Activated CD8-positive, alpha-beta memory T cell treated with anti-CD3 and anti-CD28 coated beads for 48 hours (primary cell): ENCODE measurements around the gene MAGEA2B.
"Not testable (repeated sequence)": the region's sequence is repeated elsewhere in the genome, so short reads cannot be mapped to it uniquely, and the experiment has no call there.

Experiments used
- DNase-seq, 3 experiments: peaks; one replicate each; pipeline ENCODE4 v3.0.0-alpha.2; 2020; ENCODE audit warnings: low read depth in 2 of 3, low spot score in 2 of 3

The MAGEA2B gene, protein sequence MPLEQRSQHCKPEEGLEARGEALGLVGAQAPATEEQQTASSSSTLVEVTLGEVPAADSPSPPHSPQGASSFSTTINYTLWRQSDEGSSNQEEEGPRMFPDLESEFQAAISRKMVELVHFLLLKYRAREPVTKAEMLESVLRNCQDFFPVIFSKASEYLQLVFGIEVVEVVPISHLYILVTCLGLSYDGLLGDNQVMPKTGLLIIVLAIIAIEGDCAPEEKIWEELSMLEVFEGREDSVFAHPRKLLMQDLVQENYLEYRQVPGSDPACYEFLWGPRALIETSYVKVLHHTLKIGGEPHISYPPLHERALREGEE

DNA sequence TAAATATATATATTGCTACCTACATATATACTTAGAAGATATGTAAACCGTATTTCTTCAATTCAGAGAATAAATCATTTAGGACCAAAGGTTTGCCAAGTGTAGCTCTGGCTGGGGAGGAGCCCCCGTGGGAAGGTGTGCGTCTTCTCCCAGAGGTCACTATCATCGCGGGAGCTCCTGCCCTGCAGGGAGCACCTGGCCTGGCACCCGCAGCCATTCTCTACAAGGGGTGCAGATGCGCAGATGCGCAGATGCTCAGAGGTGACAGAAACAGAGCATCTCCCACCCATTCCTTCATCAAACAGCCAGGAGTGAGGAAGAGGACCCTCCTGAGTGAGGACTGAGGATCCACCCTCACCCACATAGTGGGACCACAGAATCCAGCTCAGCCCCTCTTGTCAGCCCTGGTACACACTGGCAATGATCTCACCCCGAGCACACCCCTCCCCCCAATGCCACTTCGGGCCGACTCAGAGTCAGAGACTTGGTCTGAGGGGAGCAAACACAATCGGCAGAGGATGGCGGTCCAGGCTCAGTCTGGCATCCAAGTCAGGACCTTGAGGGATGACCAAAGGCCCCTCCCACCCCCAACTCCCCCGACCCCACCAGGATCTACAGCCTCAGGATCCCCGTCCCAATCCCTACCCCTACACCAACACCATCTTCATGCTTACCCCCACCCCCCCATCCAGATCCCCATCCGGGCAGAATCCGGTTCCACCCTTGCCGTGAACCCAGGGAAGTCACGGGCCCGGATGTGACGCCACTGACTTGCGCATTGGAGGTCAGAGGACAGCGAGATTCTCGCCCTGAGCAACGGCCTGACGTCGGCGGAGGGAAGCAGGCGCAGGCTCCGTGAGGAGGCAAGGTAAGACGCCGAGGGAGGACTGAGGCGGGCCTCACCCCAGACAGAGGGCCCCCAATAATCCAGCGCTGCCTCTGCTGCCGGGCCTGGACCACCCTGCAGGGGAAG, at the start of gene MAGEA2B:
Gene MAGEA2B (plus strand): TSS at position 814 of the 973 bp plus-strand sequence. CDS start 2,479 bp downstream, outside the sequence.
- not testable (repeated sequence) for DNase-seq

DNA sequence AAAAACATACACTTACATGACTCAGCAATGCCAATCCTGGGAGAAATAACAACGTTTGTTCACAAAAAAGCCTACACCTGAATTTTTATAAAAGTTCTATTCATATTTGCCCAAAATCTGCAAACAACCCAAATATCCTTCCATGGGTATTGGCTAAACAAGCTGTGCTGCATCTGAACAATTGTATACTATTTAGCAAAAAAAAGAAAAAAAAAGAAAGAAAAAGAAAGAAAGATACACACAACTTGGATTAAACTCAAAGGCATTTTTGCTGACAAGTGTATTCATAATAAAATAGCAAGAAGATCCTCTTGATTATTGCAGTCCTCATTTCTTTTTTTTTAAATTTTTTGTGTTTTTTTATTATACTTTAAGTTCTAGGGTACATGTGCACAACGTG, 40.3 kb upstream of the MAGEA2B start:
- no peak for DNase-seq

DNA sequence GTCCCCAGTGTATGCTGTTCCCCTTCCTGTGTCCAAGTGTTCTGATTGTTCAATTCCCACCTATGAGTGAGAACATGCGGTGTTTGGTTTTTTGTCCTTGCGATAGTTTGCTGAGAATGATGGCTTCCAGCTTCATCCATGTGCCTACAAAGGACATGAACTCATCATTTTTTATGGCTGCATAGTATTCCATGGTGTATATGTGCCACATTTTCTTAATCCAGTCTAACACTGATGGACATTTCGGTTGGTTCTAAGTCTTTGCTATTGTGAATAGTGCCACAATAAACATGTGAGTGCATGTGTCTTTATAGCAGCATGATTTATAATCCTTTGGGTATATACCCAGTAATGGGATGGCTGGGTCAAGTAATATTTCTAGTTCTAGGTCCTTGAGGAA, 39.8 kb upstream of the MAGEA2B start:
- not testable (repeated sequence) for DNase-seq

DNA sequence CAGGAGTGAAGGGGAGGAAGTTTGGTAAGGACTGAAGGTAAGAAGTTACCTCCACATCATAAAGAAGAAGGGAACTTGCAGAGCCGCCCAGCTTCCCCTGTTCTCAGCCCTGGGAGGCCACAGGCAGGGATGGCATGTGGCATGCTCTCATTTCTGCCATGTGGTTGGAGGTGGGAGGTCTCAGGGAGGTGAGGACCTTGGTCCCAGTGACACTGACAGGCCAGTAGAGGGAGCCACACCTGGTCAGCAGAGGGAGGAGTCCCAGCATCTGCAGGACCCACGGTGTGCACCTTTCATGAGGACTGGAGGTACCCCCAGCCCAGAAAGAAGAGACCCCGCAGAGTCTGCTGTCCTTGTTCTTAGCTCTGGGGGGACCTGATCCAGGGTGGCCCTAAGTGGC, 33.4 kb upstream of the MAGEA2B start:
- not testable (repeated sequence) for DNase-seq

DNA sequence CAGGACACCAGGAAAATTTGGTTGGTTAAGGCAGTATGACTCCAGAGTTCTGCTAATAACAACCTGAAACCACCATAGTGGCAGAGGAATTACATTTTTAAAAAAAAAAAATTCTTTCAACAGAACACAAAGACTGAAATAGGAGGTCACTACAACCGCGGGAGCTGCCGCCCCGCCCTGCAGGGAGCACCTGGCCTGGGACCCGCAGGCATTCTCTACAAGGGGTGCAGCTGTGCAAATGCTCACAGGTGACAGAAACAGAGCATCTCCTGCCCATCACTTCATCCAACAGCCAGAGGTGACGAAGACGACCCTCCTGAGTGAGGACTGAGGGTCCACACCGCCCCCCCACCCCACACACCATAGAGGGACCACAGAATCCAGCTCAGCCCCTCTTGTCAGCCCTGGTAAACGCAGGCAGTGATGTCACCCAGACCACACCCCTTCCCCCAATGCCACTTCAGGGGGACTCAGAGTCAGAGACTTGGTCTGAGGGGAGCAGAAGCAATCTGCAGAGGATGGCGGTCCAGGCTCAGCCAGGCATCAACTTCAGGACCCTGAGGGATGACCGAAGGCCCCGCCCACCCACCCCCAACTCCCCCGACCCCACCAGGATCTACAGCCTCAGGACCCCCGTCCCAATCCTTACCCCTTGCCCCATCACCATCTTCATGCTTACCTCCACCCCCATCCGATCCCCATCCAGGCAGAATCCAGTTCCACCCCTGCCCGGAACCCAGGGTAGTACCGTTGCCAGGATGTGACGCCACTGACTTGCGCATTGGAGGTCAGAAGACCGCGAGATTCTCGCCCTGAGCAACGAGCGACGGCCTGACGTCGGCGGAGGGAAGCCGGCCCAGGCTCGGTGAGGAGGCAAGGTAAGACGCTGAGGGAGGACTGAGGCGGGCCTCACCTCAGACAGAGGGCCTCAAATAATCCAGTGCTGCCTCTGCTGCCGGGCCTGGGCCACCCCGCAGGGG, 16.2 kb upstream of the MAGEA2B start, which contains the start of gene MAGEA3:
Gene MAGEA3 (plus strand): TSS at position 843 of the 980 bp plus-strand sequence. CDS start 2,039 bp downstream, outside the sequence.
- DNase-seq, result not testable (repeated sequence)

DNA sequence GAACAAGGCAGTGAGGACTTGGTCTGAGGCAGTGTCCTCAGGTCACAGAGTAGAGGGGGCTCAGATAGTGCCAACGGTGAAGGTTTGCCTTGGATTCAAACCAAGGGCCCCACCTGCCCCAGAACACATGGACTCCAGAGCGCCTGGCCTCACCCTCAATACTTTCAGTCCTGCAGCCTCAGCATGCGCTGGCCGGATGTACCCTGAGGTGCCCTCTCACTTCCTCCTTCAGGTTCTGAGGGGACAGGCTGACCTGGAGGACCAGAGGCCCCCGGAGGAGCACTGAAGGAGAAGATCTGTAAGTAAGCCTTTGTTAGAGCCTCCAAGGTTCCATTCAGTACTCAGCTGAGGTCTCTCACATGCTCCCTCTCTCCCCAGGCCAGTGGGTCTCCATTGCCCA, 14.0 kb upstream of the MAGEA2B start:
- DNase-seq, result not testable (repeated sequence)

DNA sequence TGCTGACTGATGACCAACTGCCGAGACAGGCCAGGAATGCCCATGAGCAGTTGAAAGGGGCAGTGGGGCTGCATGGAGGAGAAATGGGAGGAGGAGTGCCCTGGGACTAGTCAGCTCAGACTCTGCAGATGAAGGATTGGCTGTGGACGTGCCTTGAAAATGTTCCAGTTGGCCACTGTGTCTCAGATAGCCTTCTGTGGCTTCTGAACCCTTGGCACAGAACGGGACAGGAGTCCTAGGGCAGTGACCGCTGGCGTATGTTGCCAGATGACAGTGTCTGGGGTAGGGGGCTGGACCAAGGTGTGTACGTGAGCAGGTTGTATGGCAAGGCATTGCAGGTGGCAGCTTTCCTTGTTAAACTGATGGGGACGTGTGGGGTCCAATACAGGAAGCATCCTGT, 7.9 kb upstream of the MAGEA2B start:
- DNase-seq, result not testable (repeated sequence)

DNA sequence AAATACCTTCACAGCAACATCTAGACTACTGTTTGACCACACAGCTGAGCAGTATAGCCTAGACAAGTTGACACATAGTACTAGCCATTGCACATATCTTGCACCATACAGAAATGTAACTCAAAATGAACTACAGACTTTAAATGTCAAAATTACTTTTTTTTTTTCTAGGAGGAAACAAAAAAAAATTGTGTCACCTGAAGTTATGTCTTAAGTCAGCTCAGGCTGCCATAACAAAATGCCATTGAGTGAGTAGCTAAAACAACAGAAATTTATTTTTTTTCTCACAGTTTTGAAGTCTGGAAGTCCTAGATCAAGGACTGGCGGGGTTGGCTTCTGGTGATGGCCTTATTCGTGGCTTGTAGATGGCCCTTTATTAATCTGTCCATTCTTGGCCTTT, 5.3 kb upstream of the MAGEA2B start, which contains the start of gene CSAG2:
Gene CSAG2 (minus strand): TSS at position 101 of the 400 bp plus-strand sequence. CDS start 161 bp downstream, outside the sequence.
- not testable (repeated sequence) for DNase-seq

DNA sequence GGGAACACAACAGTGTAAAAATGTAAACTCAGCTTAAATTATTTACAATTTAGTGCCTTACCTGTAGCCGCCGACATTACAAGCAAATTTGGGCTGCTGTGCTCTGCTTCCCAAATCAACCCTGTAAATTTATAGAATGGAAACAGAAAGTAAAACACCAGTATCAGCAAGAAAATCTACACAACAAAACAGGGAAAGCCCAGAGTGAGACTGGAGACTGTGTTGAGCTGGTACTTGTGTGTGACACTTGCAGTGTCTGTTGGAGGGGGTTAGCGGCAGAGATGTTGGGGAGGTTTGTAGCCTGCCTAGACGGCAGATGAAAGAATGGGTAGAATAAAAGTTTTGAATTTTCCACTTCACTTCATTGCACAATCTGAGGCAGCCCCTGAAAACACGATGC, 1.2 kb upstream of the MAGEA2B start:
- DNase-seq, result not testable (repeated sequence)

DNA sequence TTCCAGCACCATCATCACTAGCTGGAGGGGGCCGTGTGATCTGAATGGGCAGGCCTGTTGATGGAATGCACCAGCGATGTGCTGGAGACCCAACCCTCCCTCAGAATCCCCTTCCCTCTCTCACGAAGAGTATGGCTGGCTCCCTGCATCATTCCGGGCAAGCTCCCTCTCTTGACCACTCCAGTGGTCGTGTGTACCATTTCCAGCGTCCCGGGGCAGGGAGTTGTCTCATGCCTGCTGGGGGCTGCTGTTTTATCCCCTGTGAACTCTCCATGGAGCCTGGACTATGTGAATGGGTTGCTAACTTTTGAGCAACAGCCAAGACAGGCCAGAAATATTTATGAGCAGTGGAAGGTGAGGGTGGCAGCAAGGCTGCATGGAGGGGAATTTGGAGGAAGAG, 11.0 kb downstream of the MAGEA2B start:
- DNase-seq, result no peak

DNA sequence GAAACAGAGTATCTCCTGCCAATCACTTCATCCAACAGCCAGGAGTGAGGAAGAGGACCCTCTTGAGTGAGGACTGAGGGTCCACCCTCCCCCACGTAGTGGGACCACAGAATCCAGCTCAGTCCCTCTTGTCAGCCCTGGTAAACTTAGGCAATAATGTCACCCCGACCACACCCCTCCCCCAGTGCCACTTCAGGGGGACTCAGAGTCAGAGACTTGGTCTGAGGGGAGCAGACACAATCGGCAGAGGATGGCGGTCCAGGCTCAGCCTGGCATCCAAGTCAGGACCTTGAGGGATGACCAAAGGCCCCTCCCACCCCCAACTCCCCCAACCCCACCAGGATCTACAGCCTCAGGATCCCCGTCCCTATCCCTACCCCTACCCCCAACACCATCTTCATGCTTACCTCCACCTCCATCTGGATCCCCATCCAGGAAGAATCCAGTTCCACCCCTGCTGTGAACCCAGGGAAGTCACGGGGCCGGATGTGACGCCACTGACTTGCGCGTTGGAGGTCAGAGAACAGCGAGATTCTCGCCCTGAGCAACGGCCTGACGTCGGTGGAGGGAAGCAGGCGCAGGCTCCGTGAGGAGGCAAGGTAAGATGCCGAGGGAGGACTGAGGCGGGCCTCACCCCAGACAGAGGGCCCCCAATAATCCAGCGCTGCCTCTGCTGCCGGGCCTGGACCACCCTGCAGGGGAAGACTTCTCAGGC, 19.0 kb downstream of the MAGEA2B start, which contains the start of the genes CSAG1 and MAGEA12:
Gene CSAG1 (minus strand): TSS at position 461 of the 715 bp plus-strand sequence. CDS start 1,261 bp downstream, outside the sequence.
Gene MAGEA12 (plus strand): TSS at position 497 of the 715 bp plus-strand sequence. CDS start 2,405 bp downstream, outside the sequence.
- no peak for DNase-seq

DNA sequence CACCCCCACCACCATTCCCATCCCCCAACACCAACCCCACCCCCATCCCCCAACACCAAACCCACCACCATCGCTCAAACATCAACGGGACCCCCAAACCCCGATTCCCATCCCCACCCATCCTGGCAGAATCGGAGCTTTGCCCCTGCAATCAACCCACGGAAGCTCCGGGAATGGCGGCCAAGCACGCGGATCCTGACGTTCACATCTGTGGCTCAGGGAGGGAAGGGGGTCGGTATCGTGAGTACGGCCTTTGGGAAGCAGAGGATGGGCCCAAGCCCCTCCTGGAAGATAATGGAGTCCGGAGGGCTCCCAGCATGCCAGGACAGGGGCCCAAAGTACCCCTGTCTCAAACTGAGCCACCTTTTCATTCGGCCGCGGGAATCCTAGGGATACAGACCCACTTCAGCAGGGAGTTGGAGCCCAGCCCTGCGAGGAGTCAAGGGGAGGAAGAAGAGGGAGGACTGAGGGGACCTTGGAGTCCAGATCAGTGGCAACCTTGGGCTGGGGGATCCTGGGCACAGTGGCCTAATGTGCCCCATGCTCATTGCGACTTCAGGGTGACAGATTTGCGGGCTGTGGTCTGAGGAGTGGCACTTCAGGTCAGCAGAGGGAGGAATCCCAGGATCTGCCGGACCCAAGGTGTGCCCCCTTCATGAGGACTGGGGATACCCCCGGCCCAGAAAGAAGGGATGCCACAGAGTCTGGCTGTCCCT, 19.9 kb downstream of the MAGEA2B start:
- not testable (repeated sequence) for DNase-seq

DNA sequence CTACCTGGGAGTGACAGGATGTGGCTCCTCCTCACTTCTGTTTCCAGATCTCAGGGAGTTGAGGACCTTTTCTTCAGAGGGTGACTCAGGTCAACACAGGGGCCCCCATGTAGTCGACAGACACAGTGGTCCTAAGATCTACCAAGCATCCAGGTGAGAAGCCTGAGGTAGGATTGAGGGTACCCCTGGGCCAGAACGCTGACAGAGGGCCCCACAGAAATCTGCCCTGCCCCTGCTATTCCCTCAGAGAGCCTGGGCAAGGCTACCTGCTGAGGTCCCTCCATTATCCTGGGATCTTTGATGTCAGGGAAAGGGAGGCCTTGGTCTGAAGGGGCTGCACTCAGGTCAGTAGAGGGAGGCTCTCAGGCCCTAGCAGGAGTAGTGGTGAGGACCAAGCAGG, 20.7 kb downstream of the MAGEA2B start:
- no peak for DNase-seq

DNA sequence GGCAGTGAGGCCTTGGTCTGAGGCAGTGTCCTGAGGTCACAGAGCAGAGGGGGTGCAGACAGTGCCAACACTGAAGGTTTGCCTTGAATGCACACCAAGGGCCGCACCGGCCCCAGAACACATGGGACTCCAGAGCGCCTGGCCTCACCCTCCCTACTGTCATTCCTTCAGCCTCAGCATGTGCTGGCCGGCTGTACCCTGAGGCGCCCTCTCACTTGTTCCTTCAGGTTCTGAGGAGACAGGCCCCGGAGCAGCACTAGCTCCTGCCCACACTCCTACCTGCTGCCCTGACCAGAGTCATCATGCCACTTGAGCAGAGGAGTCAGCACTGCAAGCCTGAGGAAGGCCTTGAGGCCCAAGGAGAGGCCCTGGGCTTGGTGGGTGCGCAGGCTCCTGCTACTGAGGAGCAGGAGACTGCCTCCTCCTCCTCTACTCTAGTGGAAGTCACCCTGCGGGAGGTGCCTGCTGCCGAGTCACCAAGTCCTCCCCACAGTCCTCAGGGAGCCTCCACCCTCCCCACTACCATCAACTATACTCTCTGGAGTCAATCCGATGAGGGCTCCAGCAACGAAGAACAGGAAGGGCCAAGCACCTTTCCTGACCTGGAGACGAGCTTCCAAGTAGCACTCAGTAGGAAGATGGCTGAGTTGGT, 21.6 kb downstream of the MAGEA2B start:
- DNase-seq, result no peak

DNA sequence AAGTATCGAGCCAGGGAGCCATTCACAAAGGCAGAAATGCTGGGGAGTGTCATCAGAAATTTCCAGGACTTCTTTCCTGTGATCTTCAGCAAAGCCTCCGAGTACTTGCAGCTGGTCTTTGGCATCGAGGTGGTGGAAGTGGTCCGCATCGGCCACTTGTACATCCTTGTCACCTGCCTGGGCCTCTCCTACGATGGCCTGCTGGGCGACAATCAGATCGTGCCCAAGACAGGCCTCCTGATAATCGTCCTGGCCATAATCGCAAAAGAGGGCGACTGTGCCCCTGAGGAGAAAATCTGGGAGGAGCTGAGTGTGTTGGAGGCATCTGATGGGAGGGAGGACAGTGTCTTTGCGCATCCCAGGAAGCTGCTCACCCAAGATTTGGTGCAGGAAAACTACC, 22.1 kb downstream of the MAGEA2B start:
- DNase-seq, result not testable (repeated sequence)

DNA sequence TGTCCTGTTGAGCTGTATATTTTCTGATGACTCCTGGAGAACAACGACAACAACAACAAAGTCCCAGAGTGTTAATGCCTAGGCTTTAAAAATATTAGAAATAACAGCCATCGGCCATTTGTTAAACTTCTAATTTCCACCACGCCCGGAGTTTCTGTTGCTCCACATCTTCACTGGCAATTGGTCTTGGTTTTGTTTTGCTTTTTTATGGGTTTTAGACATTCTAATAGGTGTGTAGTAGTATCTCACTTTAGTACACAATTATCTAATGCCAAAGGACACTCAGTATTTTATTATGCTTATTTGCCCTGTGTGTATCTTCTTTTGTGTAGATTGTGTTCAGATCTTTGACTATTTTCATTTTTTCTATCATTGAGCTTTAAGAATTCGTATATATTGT, 24.1 kb downstream of the MAGEA2B start:
- DNase-seq, result no peak

DNA sequence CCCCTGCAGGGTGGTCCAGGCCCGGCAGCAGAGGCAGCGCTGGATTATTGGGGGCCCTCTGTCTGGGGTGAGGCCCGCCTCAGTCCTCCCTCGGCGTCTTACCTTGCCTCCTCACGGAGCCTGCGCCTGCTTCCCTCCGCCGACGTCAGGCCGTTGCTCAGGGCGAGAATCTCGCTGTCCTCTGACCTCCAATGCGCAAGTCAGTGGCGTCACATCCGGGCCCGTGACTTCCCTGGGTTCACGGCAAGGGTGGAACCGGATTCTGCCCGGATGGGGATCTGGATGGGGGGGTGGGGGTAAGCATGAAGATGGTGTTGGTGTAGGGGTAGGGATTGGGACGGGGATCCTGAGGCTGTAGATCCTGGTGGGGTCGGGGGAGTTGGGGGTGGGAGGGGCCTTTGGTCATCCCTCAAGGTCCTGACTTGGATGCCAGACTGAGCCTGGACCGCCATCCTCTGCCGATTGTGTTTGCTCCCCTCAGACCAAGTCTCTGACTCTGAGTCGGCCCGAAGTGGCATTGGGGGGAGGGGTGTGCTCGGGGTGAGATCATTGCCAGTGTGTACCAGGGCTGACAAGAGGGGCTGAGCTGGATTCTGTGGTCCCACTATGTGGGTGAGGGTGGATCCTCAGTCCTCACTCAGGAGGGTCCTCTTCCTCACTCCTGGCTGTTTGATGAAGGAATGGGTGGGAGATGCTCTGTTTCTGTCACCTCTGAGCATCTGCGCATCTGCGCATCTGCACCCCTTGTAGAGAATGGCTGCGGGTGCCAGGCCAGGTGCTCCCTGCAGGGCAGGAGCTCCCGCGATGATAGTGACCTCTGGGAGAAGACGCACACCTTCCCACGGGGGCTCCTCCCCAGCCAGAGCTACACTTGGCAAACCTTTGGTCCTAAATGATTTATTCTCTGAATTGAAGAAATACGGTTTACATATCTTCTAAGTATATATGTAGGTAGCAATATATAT, 39.5 kb downstream of the MAGEA2B start, which contains the start of gene MAGEA2:
Gene MAGEA2 (minus strand): TSS at position 157 of the 965 bp plus-strand sequence. CDS start 2,479 bp downstream, outside the sequence.
- not testable (repeated sequence) for DNase-seq
